SKM-1 (cell line): Measurements from ENCODE around the gene C10orf90.
"Not testable (repeated sequence)": the region's sequence is repeated elsewhere in the genome, so short reads cannot be mapped to it uniquely, and the experiment has no call there.

Experiments used
- DNase-seq: peaks from one replicate; lab custom pipeline; 2025; ENCODE audit not compliant: unreplicated experiment; lab: John Stamatoyannopoulos, UW

Gene C10orf90

DNA sequence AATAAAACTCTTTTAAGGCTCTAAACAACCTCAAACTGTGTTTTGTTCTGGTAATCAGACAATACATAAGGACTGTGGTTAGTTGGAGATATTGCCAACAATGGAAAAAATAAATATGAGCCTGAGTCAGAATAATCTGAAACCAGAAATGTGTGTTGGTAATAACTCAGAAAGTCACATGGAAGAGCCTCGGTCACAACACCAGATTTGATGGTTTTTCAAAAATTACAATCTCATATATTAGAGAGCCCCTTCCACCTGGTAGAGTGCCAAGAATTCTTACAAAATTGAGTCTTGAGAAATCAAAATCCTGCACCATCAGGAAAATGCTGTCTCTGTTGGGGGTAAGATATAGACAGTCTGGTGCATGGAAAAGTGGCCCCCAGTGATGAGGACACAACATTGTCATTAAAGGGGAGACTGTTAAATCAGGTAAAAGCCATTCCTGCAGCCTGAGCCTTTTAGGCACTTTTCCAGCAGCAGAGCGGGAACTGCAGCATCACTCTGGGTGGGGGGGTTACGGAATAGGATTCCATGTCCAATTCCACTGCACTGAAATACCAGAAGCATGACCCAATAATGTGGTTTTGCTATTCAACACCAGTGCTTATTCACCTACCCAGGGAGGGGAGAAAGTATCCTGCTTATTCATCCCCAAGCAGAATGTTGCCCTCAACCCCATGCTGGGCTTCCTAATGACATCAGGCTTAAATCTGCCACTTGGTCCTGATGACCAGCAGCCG is 272.7 kb downstream of the C10orf90 start:
- no peak for DNase-seq

- no peak for DNase-seq
Measured at GRCh38 chr10:126397156-126397555, 273.3 kb downstream of the C10orf90 start.

GRCh38 chr10:126394948-126395347 is 275.5 kb downstream of the C10orf90 start:
- no peak for DNase-seq

- no peak for DNase-seq
Measured at GRCh38 chr10:126393076-126393475, 277.4 kb downstream of the C10orf90 start.

DNA sequence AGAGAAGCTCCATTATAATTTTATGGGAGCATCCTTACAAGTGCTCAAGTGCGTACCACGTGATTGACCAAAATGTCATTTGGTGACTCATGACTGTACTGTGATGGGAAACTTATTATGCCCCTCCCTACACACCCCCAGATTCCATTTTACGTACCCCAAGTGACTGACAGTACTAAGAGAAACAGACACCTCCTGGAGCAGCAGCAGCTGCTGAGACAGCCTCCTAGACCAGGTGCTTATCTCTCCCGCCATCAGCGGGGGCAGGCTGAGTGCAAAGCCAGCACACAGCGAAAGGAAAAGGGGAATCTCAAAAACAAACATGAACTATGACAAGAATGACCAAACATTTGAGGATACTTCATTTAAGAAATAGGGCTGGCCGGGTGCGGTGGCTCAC is 278.0 kb downstream of the C10orf90 start:
- no peak for DNase-seq

DNA sequence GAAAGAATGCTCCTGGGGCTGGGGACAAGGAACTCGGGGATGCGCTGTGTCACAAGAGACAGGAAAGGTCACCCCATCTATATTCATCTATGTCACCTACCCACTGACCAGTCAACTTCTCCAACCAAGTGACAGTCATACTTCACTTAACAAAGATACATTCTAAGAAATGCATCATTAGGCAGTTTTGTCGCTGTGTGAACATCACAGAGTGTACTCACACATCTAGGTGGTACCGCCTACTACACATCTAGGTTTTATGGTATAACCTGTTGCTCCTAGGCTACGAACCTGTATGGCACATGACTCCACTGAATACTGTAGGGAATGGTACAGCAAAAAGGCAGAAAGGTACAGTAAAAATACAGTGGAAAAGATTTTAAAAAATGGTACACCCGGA is 278.4 kb downstream of the C10orf90 start:
- no peak for DNase-seq

DNA sequence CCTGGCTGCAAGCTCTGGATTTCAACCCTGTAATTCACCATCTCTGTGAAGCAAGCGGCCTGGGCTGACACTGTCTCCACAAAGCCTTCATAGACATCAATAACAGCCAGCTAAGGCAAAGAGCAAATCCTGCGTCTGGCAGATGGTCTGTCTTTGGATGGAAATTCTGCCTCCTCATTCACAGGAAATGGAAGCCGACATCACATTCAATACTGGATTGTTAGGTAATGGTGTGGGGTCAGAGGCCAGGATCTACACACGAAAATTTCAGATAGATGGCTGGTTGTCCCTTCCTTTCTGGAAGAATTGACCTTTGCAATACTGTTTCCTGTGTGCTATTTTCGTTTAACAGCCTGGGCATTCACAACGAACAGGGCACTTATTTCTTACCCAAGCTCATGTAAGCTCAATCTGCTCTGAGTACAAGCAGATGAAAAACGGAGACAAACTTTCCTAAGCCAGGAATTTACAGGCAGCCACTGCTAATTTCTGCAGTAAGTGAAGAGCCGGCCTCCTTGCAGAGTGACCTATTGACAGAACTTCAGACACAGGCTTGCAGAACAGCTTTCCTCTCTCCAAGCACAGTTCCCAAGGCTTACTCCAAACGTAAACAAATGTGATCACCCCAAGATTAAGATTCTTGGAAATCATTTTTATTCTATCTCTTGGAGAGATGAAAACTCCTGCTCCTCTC is 279.2 kb downstream of the C10orf90 start:
- no peak for DNase-seq

DNA sequence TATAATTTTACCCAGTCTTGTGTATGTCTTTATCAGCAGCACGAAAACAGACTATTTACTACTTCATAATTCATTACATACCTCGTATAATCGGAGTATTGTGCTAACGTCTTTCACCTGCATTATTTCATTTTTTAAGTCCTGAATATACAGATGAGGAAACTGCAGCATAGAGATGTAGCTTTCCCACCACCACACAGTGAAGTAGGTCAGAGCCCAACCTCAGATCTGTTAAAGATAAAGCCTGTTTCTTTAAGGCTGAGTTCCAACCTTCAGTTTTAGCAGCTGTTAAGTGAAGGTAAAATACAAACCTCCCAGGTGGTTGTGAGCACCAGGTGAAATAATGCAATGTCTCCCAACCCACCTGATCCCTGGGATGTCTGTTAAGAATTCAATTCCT is 280.2 kb downstream of the C10orf90 start:
- no peak for DNase-seq

GRCh38 chr10:126387931-126388911 is 282.3 kb downstream of the C10orf90 start, which contains the start of gene ADAM12:
Gene ADAM12 (minus strand): TSS chr10:126388477. CDS start chr10:126388145, 332 bp downstream.
- no peak for DNase-seq

- DNase-seq: no peak
Measured at GRCh38 chr10:126387041-126387921, 283.2 kb downstream of the C10orf90 start.

GRCh38 chr10:126384269-126384873 is 286.1 kb downstream of the C10orf90 start:
- no peak for DNase-seq

- DNase-seq: no peak
Measured at GRCh38 chr10:126380352-126381076, 290.0 kb downstream of the C10orf90 start.

DNA sequence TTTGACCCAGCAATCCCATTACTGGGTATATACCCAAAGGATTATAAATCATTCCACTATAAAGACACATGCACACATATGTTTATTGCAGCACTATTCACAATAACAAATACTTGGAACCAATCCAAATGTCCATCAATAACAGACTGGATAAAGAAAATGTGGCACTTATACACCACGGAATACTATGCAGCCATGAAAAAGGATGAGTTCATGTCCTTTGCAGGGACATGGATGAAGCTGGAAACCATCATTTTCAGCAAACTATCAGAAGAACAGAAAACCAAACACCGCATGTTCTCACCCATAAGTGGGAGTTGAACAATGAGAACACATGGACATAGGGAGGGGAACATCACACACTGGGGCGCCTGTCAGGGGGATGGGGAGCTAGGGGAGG is 291.3 kb downstream of the C10orf90 start:
- not testable (repeated sequence) for DNase-seq

- DNase-seq: no peak
Measured at GRCh38 chr10:126376956-126377355, 293.5 kb downstream of the C10orf90 start.

DNA sequence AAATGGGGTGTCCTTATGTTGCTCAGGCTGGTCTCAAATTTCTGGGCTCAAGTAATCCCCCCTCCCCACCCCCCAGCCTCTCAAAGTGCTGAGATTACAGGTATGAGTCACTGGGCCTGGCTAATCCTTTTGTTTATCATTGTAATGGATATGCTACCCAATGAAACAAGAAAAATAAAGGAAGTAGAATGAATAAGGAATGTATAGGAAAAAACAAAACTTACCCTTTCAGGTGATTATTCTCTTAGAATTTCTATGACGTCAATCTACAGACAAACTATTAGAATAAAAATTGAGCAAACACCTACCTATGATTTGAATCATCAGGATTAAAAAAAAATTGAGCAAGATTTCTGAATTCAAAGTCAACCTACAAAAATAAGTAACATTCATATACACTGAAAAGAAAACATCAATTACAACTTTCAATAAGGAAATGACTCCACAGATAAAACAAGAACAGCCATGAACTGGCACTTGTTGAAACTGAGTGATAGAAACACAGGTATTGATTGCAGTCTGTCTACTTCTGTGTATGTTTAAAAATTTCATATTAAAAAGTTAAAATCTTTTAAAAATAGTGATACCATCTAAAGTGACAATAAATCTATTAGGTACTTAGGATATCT is 294.5 kb downstream of the C10orf90 start:
- no peak for DNase-seq

- DNase-seq: no peak
Measured at GRCh38 chr10:126375299-126375698, 295.2 kb downstream of the C10orf90 start.
